H9 (cell line): Measurements from ENCODE around the gene BORCS8. TPM values are rescaled to one million over a fixed set of nuclear protein-coding genes. Genes with fewer than 3 reads are reported as not detected.

ENCODE experiments used
- DNase-seq: peaks from one replicate; pipeline ENCODE4 v3.0.0-alpha.2; 2017
- H2AFZ ChIP-seq: one replicate; pipeline ENCODE4 v1.6.1; 2013; ENCODE audit warnings: mild to moderate bottlenecking, low read length, control low read depth, moderate library complexity
- H2AK5ac ChIP-seq: 2 replicates; pipeline ENCODE4 v1.6.1; 2013; ENCODE audit warnings: low read length, control low read depth, mixed read lengths; ENCODE audit not compliant: insufficient read length
- H2BK120ac ChIP-seq: one replicate; pipeline ENCODE4 v1.6.1; 2013; ENCODE audit warnings: low read depth, mild to moderate bottlenecking, low read length, control low read depth, inconsistent platforms; ENCODE audit not compliant: poor library complexity, severe bottlenecking
- H2BK12ac ChIP-seq: 2 replicates; pipeline ENCODE4 v1.6.1; 2013; ENCODE audit warnings: low read length, control low read depth, mixed read lengths, low read depth; ENCODE audit not compliant: insufficient read length
- H2BK15ac ChIP-seq: 2 replicates; pipeline ENCODE4 v1.6.1; 2013; ENCODE audit warnings: low read depth, low read length, control low read depth
- H2BK20ac ChIP-seq: one replicate; pipeline ENCODE4 v1.6.1; 2013; ENCODE audit warnings: low read depth, mild to moderate bottlenecking, low read length, control low read depth, inconsistent platforms; ENCODE audit not compliant: poor library complexity, severe bottlenecking
- H2BK5ac ChIP-seq: 2 replicates; pipeline ENCODE4 v1.6.1; 2013; ENCODE audit warnings: low read length, control low read depth, mixed read lengths; ENCODE audit not compliant: insufficient read length
- H3K14ac ChIP-seq: 2 replicates; pipeline ENCODE4 v1.6.1; 2013; ENCODE audit warnings: low read length, control low read depth; ENCODE audit not compliant: insufficient read depth
- H3K18ac ChIP-seq: 2 replicates; pipeline ENCODE4 v1.6.1; 2013; ENCODE audit warnings: low read depth, mild to moderate bottlenecking, mixed read lengths, low read length, control low read depth; ENCODE audit not compliant: insufficient read length
- H3K23ac ChIP-seq: 2 replicates; pipeline ENCODE4 v1.6.1; 2013; ENCODE audit warnings: low read length, control low read depth, mixed read lengths, low read depth; ENCODE audit not compliant: insufficient read length
- H3K23me2 ChIP-seq: 2 replicates; pipeline ENCODE4 v1.6.1; 2013; ENCODE audit warnings: low read depth, mild to moderate bottlenecking, mixed read lengths, low read length, control low read depth; ENCODE audit not compliant: insufficient read length, poor library complexity, severe bottlenecking
- H3K27ac ChIP-seq: 2 replicates; pipeline ENCODE4 v1.5.1; 2013; ENCODE audit warnings: low read length, control low read depth, mixed read lengths, low read depth; ENCODE audit not compliant: insufficient read length
- H3K27me3 ChIP-seq: 2 replicates; pipeline ENCODE4 v1.6.1; 2013; ENCODE audit warnings: low read length, control low read depth, inconsistent platforms; ENCODE audit not compliant: insufficient read depth
- H3K4ac ChIP-seq: 2 replicates; pipeline ENCODE4 v1.6.1; 2013; ENCODE audit warnings: low read depth, mild to moderate bottlenecking, control low read depth, inconsistent platforms, low read length, moderate library complexity
- H3K4me1 ChIP-seq: 2 replicates; pipeline ENCODE4 v1.6.1; 2013; ENCODE audit warnings: low read length, control low read depth, inconsistent platforms; ENCODE audit not compliant: insufficient read depth
- H3K4me2 ChIP-seq: 2 replicates; pipeline ENCODE4 v1.6.1; 2013; ENCODE audit warnings: low read length, control low read depth, mixed read lengths; ENCODE audit not compliant: insufficient read length, insufficient read depth
- H3K56ac ChIP-seq: 2 replicates; pipeline ENCODE4 v1.6.1; 2013; ENCODE audit warnings: low read depth, mild to moderate bottlenecking, mixed read lengths, low read length, control low read depth; ENCODE audit not compliant: insufficient read length
- H3K79me1 ChIP-seq: 2 replicates; pipeline ENCODE4 v1.6.1; 2013; ENCODE audit warnings: low read depth, mild to moderate bottlenecking, moderate library complexity, low read length, control low read depth, inconsistent platforms; ENCODE audit not compliant: insufficient read depth, poor library complexity, severe bottlenecking
- H3K79me2 ChIP-seq: 2 replicates; pipeline ENCODE4 v1.6.1; 2013; ENCODE audit warnings: low read length, control low read depth, inconsistent platforms; ENCODE audit not compliant: insufficient read depth
- H3K9ac ChIP-seq: 2 replicates; pipeline ENCODE4 v1.6.1; 2013; ENCODE audit warnings: low read length, control low read depth, mixed read lengths; ENCODE audit not compliant: insufficient read length; ENCODE audit errors: extremely low read depth
- H3K9me3 ChIP-seq: one replicate; pipeline ENCODE4 v1.6.1; 2013; ENCODE audit warnings: low read depth, low read length, inconsistent platforms; ENCODE audit not compliant: control insufficient read depth
- H3T11ph ChIP-seq: one replicate; pipeline ENCODE4 v1.6.1; 2013; ENCODE audit warnings: mild to moderate bottlenecking, low read length, control low read depth, inconsistent platforms
- H4K20me1 ChIP-seq: one replicate; pipeline ENCODE4 v1.6.1; 2013; ENCODE audit not compliant: control insufficient read depth, insufficient read length, insufficient read depth
- H4K5ac ChIP-seq: 2 replicates; pipeline ENCODE4 v1.6.1; 2013; ENCODE audit warnings: low read depth, mild to moderate bottlenecking, mixed read lengths, low read length, control low read depth; ENCODE audit not compliant: insufficient read length
- H4K8ac ChIP-seq: replicated peaks from 2 replicates; pipeline ENCODE4 v1.6.1; 2013; ENCODE audit warnings: low read length, control low read depth, mixed read lengths, low read depth; ENCODE audit not compliant: insufficient read length
- H4K91ac ChIP-seq: 2 replicates; pipeline ENCODE4 v1.6.1; 2013; ENCODE audit warnings: low read depth, mild to moderate bottlenecking, moderate library complexity, mixed read lengths, low read length, control low read depth; ENCODE audit not compliant: insufficient read length
- H3K27ac Mint-ChIP-seq, 3 experiments: 2 replicates in 2 of 3; 3 replicates in 1 of 3; pipeline ENCODE4 v1.8.0; 2020 to 2021; ENCODE audit warnings: mixed read lengths in 3 of 3, mild to moderate bottlenecking in 1 of 3, moderate library complexity in 1 of 3
- H3K27me3 Mint-ChIP-seq: 2 replicates; pipeline ENCODE4 v1.8.0; 2021; ENCODE audit warnings: low read depth, mild to moderate bottlenecking, moderate library complexity, mixed read lengths
- H3K36me3 Mint-ChIP-seq, 3 experiments: 2 replicates in 2 of 3; 3 replicates in 1 of 3; pipeline ENCODE4 v1.8.0; 2020 to 2021; ENCODE audit warnings: low read depth in 3 of 3, mixed read lengths in 3 of 3; ENCODE audit not compliant: insufficient read depth in 1 of 3
- H3K4me1 Mint-ChIP-seq, 2 experiments: 2 replicates each; pipeline ENCODE4 v1.8.0; 2020; ENCODE audit warnings: mixed read lengths in 2 of 2
- H3K4me3 Mint-ChIP-seq, 2 experiments: 2 replicates in 1 of 2; 3 replicates in 1 of 2; pipeline ENCODE4 v1.8.0; 2020 to 2021; ENCODE audit warnings: mild to moderate bottlenecking in 2 of 2, mixed read lengths in 2 of 2, moderate library complexity in 1 of 2
- H3K9me3 Mint-ChIP-seq, 2 experiments: 2 replicates in 1 of 2; 3 replicates in 1 of 2; pipeline ENCODE4 v1.8.0; 2020; ENCODE audit warnings: mild to moderate bottlenecking in 2 of 2, mixed read lengths in 2 of 2, moderate library complexity in 1 of 2
- CTCF ChIP-seq: fragments of 200-600 bp; sonication (generic); conservative IDR thresholded peaks from 3 replicates; pipeline ENCODE4 v1.8.0; 2021; ENCODE audit warnings: antibody characterized with exemption, mild to moderate bottlenecking
- WGBS: extraction: QIAGEN DNeasy Blood & Tissue Kit; methylation state at CpG from one replicate; pipeline ENCODE4 v1.1.7; 2013; ENCODE audit warnings: missing lambda C conversion rate, low lambda C conversion rate, mixed read lengths; ENCODE audit not compliant: insufficient read length; ENCODE audit errors: extremely low coverage; 5-methylcytosine and 5-hydroxymethylcytosine counted together
- total RNA-seq: library from RNA; stranded (reverse); gene quantifications from 2 replicates; pipeline ENCODE4 v1.2.1, GENCODE V29; 2021

Gene BORCS8
- total RNA-seq, 1 experiment from 2014 or later = 20.4 TPM

GRCh38 chr19:19205416-19206410, 13.8 kb upstream of the BORCS8 start:
- no peaks in the 10 kb centered on the region for H3K79me1 ChIP-seq
- no peak overlapping the region for H2BK20ac ChIP-seq
- no peak overlapping the region for H2BK120ac ChIP-seq
- peaks cover 7% of the 10 kb centered on the region for H3K23me2 ChIP-seq
- no CpG with 5 or more reads among the region's 14 CpGs for WGBS
- H3K9ac ChIP-seq = no peak overlapping the region
- no peaks in the 10 kb centered on the region for H3K9me3 ChIP-seq
- no peaks in the 10 kb centered on the region for H4K20me1 ChIP-seq
- no peak overlapping the region for H3K4me2 ChIP-seq
- H2AK5ac ChIP-seq = no peak overlapping the region
- no peak overlapping the region for H3T11ph ChIP-seq
- H3K27me3 ChIP-seq = peaks cover 25% of the 10 kb centered on the region; the same call in 1 of the 2 replicates
- H2BK5ac ChIP-seq = no peak overlapping the region
- H2BK15ac ChIP-seq = no peak overlapping the region
- H4K91ac ChIP-seq = no peak overlapping the region
- no peak for DNase-seq
- Mint-ChIP-seq H3K27me3 (peaks cover 77% of the 10 kb centered on the region), H3K9me3 (peaks cover 0 to 9% of the 10 kb centered on the region in 2 experiments; a peak in 3 of 5 replicates), H3K36me3 (peaks cover 0 to 15% (median 10%) of the 10 kb centered on the region in 3 experiments; a peak in 6 of 7 replicates), H3K27ac (no peak overlapping the region), H3K4me3 (no peak overlapping the region), H3K4me1 (peaks cover 14 to 25% of the 10 kb centered on the region in 2 experiments)
- TF ChIP-seq CTCF = no peak
- H3K56ac ChIP-seq = no peak overlapping the region
- no peak overlapping the region for H2BK12ac ChIP-seq
- no peak overlapping the region for H2AFZ ChIP-seq
- H4K8ac ChIP-seq = no peak overlapping the region
- no peaks in the 10 kb centered on the region for H3K79me2 ChIP-seq
- H3K23ac ChIP-seq = no peak overlapping the region
- no peak overlapping the region for H3K27ac ChIP-seq
- H3K18ac ChIP-seq = no peak overlapping the region
- H3K4me1 ChIP-seq = no peaks in the 10 kb centered on the region
- H3K4ac ChIP-seq = no peak overlapping the region
- H3K14ac ChIP-seq = no peak overlapping the region
- H4K5ac ChIP-seq = no peak overlapping the region
